Body of pancreas (tissue), 4 donors: Measurements from ENCODE around the gene HMG20B.

Source experiments
- CTCF ChIP-seq, 7 experiments: fragments of 450-650 bp in 4 of 7; fragments of 200-600 bp in 3 of 7; sonication (generic) in 3 of 7; IDR thresholded peaks; one replicate each; pipeline ENCODE4 v1.5.1; 2016 to 2019; ENCODE audit warnings: antibody characterized with exemption in 7 of 7
- POLR2A ChIP-seq, 3 donors: fragments of 450-650 bp; IDR thresholded peaks; one replicate each; pipeline ENCODE4 v1.6.1; 2016; ENCODE audit warnings: antibody characterized with exemption in 3 of 3, mild to moderate bottlenecking in 2 of 3

GRCh38 chr19:3604227-3604986 is 31.7 kb downstream of the HMG20B start:
- TF ChIP-seq CTCF (IDR thresholded peaks at IDR 0.05) (no peak), POLR2A (IDR thresholded peaks at IDR 0.05) (no peak)
